Measurements from ENCODE around the gene BCAS4. TPM values are rescaled to one million over a fixed set of nuclear protein-coding genes. Genes with fewer than 3 reads are reported as not detected.

Gene BCAS4
- total RNA-seq (2022) (11.3 and 13.5 TPM in 2 replicates), Bru-seq, nascent RNA (percentile 48 among the genes with signal in this experiment), BruChase-seq, experiment 1, labeled RNA remaining after a 6-hour chase (percentile 52 among the genes with signal in this experiment), BruChase-seq, experiment 2, labeled RNA remaining after a 2-hour chase (percentile 51 among the genes with signal in this experiment)
- long read RNA-seq, full-length matches to known transcripts = 29 of 32 reads
- long read RNA-seq, partial matches to known transcripts = 0 of 32 reads
- long read RNA-seq, other reads (novel, unspliced or antisense) = 3 of 32 reads

DNA sequence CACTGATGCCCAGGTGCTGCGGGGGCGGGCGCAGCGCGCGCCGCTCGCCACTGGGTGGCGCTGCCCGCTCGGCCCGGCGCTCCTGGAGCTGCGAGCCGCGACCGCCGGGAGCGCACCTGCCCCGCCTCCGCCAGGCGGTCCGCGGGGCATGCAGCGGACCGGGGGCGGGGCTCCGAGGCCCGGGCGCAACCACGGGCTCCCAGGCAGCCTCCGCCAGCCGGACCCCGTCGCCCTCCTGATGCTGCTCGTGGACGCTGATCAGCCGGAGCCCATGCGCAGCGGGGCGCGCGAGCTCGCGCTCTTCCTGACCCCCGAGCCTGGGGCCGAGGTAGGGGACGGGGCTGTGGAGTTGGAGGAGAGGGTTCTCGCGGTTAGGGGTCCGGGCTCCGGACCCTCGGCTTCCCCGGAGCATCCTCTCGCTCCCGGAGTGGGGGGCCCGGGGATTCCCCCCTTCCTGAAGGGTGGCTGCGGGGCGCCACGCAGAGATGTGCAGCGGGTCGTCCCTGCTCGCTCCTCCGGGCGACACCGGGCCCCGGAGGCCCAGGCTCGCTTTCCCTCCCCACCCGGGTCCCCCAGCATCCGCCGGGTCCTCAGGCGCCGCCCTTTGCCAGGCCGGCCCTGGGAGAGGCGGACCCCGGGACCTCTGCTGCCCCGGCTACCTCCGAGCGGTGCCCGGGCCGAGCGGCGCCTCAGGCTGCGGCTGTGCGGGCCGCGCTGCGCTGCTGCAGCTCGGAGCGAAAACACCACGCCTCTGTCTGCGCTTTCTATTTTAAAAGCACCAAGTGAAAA, at the start of gene BCAS4:
BCAS4 (plus strand) TSS at position 216 of the 789 bp plus-strand sequence; CDS start at position 239, 23 bp downstream.
- peak; percentile 98 for TF ChIP-seq CTCF (IDR thresholded peaks at IDR 0.05; ENCODE audit: unreplicated experiment)
- BruUV-seq (replicated peaks) = no TSS peak
- Mint-ChIP-seq H3K9me3 (ENCODE audit: low read depth, unreplicated experiment) (no peaks in the 10 kb centered on the region), H3K4me3 (ENCODE audit: low read depth, unreplicated experiment) (peak within 1 kb of the TSS; percentile 71), H3K27me3 (ENCODE audit: unreplicated experiment) (no peaks in the 10 kb centered on the region), H3K27ac (ENCODE audit: unreplicated experiment) (no peak within 1 kb of the TSS), H3K36me3 (ENCODE audit: insufficient read depth, unreplicated experiment) (peaks cover 15% of the 10 kb centered on the region), H3K4me1 (ENCODE audit: low read depth, unreplicated experiment) (peaks cover 14% of the 10 kb centered on the region)
- peak; percentile 96 for DNase-seq
- intact Hi-C loops (cut with micrococcal nuclease; ENCODE audit: unreplicated experiment) = loop anchor here (1.0 kb wide), 1 partner anchor 134 kb away; no protein-coding TSS in a partner anchor
- CTCF ChIA-PET = interaction anchor here (0.5 to 2.1 kb wide), 34 partner anchors 11 to 515 kb away, joined by 3 to 28 read pairs (median 4); partner anchors contain the start of genes ADNP, DPM1 and MOCS3

GRCh38 chr20:50745634-50746137, 49.2 kb upstream of the BCAS4 start:
- TF ChIP-seq CTCF (IDR thresholded peaks at IDR 0.05; ENCODE audit: unreplicated experiment) = no peak
- no TSS peak for BruUV-seq (replicated peaks)
- Mint-ChIP-seq H3K36me3 (ENCODE audit: insufficient read depth, unreplicated experiment) (peaks cover 97% of the 10 kb centered on the region), H3K27ac (ENCODE audit: unreplicated experiment) (peak overlapping the region; percentile 86), H3K4me1 (ENCODE audit: low read depth, unreplicated experiment) (peaks cover 88% of the 10 kb centered on the region), H3K4me3 (ENCODE audit: low read depth, unreplicated experiment) (peak overlapping the region; percentile 63), H3K27me3 (ENCODE audit: unreplicated experiment) (no peaks in the 10 kb centered on the region), H3K9me3 (ENCODE audit: low read depth, unreplicated experiment) (no peaks in the 10 kb centered on the region)
- intact Hi-C loops (cut with micrococcal nuclease; ENCODE audit: unreplicated experiment) = loop anchor here (1.0 to 5.0 kb wide), 4 partner anchors 16 to 118 kb away; no protein-coding TSS in a partner anchor
- CTCF ChIA-PET = interaction anchor here (0.6 to 8.0 kb wide), 10 partner anchors 12 to 125 kb away, joined by 3 to 67 read pairs (median 6); no protein-coding TSS in a partner anchor
- DNase-seq = no peak

DNA sequence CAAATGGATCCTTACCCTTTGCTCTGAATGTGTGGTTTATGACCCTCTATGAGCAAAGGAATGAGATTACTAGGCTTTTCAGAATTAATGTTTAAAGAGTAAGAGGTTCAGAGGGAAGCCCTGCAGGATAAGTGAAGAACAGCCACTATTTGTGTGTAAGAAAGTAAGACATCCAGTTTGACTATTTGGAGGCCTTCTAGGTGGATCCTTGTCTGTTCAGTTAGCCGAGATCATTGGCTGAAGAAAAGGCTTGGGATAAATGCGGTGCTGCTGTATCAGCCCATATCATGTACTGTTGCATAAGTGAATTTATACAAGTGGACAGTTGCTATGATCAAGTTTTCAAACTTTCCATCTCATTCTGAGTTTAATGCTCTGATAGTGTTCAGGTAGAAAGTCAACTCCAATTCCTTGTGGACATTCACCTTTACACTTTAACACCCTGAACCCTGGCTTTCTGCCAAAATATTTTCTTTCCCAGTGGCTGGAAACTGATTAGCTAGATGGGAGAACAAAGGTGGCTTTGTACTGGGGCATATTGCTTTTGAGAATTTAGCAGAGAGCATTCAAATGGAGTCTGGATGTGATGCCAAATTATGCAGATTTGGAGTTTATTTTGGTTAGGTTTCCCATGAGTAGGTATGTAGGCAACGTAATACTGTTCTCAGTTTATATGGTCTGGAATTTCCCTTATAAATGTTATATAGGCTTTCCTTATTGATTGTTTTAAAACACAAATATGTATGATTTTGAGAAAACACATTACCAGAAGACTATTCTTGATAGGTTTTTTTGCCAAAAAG, 48.5 kb upstream of the BCAS4 start:
- BruUV-seq (replicated peaks) = no TSS peak
- peak; percentile 85 for DNase-seq
- H3K27ac Mint-ChIP-seq (ENCODE audit: unreplicated experiment) = peak overlapping the region; percentile 86
- intact Hi-C loops (cut with micrococcal nuclease; ENCODE audit: unreplicated experiment) = loop anchor here (1.0 to 5.0 kb wide), 4 partner anchors 15 to 119 kb away; no protein-coding TSS in a partner anchor
- peaks cover 97% of the 10 kb centered on the region for H3K36me3 Mint-ChIP-seq (ENCODE audit: insufficient read depth, unreplicated experiment)
- no peaks in the 10 kb centered on the region for H3K27me3 Mint-ChIP-seq (ENCODE audit: unreplicated experiment)
- H3K4me1 Mint-ChIP-seq (ENCODE audit: low read depth, unreplicated experiment) = peaks cover 85% of the 10 kb centered on the region
- no peak for TF ChIP-seq CTCF (IDR thresholded peaks at IDR 0.05; ENCODE audit: unreplicated experiment)
- no peaks in the 10 kb centered on the region for H3K9me3 Mint-ChIP-seq (ENCODE audit: low read depth, unreplicated experiment)
- peak overlapping the region; percentile 63 for H3K4me3 Mint-ChIP-seq (ENCODE audit: low read depth, unreplicated experiment)
- CTCF ChIA-PET = interaction anchor here (0.7 to 8.0 kb wide), 12 partner anchors 12 to 125 kb away, joined by 3 to 67 read pairs (median 5); partner anchors contain the start of gene PARD6B

All from Calu3 (cell line).